Inflammatory macrophage treated with lipopolysaccharide for 4 hours (primary cell): ENCODE results near the gene HSPA1A.
"Not testable (repeated sequence)": the region's sequence is repeated elsewhere in the genome, so short reads cannot be mapped to it uniquely, and the experiment has no call there.

Source experiments
- DNase-seq: peaks from one replicate; pipeline ENCODE4 v3.0.0-alpha.2; 2020

The HSPA1A gene

DNA sequence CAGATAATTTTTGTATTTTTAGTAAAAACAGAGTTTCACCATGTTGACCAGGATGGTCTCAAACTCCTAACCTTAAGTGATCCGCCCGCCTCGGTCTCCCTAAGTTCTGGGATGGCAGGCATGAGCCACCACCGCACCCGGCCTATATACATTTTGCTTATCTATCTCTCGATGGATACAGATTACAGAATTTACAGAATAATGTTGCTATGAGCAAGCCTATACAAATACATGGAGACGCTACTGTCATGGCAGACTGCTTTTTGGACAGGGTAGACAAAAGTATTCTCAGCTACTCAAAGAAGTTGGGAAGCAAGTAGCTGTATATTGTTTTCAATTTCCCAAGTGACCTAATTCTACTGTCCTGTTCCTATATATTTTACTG is 1.9 kb upstream of the HSPA1A start:
- DNase-seq = no peak

- DNase-seq = peak; percentile 98
These were observed 692 bp upstream of the HSPA1A start for GRCh38 chr6:31814677-31815024.

- peak; percentile 68 for DNase-seq
These were observed 2.0 kb downstream of the HSPA1A start for GRCh38 chr6:31817133-31817928.

DNA sequence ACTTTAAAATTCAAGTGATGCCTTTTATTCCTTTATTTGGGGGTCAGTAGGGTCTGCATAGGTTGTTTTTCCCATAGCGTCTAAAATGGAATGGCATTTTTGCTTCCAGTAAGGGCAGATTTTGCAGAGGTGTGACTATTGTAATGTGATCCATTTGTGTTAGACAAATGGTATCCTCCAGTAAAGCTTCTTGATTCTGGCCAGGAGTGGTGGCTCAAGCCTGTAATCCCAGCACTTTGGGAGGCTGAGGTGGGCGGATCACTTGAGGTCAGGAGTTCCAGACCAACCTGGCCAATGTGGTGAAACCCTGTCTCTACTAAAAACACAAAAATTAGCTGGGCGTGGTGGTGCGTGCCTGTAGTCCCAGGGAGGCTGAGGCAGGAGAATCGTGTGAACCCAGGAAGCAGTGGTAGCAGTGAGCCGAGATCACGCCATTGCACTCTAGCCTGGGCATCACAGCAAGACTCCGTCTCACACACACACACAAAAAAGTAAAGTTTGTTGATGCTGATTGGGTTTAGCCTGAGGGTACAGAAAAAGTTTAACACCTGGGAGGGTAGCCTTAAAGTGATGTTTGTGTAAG is 2.7 kb downstream of the HSPA1A start:
- not testable (repeated sequence) for DNase-seq

GRCh38 chr6:31819871-31820299 is 4.5 kb downstream of the HSPA1A start:
- DNase-seq = no peak

DNA sequence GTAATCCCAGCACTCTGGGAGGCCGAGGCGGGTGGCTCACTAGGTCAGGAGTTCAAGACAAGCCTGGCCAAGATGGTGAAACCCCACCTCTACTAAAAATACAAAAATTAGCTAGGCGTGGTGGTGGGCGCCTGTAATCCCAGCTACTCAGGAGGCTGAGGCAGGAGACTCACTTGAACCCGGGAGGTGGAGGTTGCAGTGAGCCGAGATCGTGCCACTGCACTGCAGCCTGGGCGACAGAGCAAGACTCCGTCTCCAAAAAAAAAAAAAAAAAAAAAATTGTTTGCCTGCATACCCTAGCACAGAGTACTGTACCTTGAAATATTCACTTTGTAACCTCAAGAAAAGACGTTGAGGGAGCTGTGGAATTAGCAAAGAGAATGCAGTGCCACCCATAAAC is 5.1 kb downstream of the HSPA1A start:
- DNase-seq = not testable (repeated sequence)

DNA sequence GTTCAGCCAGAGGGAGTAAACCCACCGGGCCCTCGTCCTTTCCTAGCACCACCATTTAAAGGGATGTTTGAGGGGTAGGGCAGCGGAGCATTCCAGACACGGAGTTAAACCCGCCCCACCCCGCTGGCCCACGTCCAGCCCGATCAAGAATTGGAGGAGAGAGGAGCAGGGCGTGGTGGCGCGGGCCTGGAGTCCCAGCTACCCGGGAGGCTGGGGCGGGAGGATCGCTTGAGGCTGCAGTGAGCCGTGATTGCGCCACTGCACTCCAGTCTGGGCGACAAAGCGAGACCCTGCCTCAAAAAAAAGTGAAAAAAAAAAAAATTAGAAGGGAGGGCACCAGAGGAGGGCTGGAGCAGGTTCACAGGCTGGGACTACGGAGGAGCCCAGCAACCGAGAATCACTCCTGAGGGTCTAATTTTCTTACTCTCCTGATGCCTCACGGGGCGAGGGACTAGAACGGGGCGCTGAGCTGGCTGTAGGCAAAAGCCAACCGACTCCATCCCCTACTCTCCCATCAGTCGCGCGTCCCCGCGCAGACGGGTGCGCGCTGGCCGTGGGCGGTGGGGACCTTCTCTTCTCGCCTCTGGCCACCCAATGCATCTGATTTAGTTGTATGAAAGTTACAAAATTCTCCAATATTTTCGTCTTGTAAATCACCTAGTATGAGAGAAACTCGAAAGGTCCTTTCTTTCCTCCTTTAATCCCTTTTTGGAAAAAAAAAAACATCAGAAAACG is 6.1 kb downstream of the HSPA1A start:
- DNase-seq = peak; percentile 68

- DNase-seq = peak; percentile 94
These were observed 6.9 kb downstream of the HSPA1A start for GRCh38 chr6:31822036-31822821.

DNA sequence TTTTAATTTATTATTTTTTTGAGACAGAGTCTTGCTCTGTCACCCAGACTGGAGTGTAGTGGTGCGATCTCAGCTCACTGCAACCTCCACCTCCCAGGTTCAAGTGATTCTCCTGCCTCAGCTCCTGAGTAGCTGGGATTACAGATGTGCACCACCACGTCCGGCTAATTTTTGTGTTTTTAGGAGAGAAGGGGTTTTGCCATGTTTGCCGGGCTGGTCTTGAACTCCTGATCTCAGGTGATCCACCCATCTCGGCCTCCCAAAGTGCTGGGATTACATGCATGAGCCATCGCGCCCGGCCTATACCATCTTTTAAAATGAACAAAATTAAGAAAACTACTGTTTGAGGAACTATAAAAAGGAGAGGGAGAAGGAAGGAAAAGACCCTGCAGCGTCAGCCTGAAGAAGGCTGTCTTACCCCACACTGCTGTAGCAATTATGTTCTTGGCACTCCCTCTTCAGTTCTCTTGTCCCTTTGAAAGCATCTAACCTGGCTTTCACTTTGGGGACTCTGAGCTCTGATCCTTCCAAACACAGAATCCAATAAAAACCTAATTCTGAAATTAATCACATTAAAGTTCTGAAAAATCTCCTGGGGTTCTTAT is 8.4 kb downstream of the HSPA1A start:
- peak; percentile 49 for DNase-seq

GRCh38 chr6:31825553-31825952 is 10.2 kb downstream of the HSPA1A start:
- no peak for DNase-seq

DNA sequence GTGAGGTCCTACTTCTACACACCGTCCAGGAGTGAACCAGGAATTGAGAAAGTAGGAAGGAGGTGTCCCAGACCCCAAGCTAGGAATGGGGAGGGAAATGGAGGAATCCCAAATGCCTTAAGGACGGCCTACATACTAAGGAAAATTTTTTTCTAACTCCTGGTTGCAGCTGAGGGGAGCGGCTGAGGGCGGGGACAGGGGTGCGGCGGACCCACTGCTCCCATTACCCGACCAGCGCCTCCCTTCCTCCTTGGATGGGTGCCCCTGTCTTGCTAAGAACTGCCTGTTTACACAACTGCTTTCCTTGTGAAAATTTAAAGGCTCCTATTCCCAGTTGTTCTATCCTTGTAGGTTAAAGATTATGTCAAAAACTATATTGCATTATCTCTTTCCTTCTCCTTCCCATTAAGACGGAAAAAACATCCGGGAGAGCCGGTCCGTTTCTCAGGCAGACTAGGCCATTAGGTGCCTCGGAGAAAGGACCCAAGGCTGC is 11.5 kb downstream of the HSPA1A start:
- no peak for DNase-seq

- DNase-seq = peak; percentile 99
These were observed 12.1 kb downstream of the HSPA1A start, which contains the start of gene HSPA1B for GRCh38 chr6:31827286-31828079. TSS of gene HSPA1B (plus strand) at chr6:31827738. CDS start at chr6:31827951, 213 bp downstream.

DNA sequence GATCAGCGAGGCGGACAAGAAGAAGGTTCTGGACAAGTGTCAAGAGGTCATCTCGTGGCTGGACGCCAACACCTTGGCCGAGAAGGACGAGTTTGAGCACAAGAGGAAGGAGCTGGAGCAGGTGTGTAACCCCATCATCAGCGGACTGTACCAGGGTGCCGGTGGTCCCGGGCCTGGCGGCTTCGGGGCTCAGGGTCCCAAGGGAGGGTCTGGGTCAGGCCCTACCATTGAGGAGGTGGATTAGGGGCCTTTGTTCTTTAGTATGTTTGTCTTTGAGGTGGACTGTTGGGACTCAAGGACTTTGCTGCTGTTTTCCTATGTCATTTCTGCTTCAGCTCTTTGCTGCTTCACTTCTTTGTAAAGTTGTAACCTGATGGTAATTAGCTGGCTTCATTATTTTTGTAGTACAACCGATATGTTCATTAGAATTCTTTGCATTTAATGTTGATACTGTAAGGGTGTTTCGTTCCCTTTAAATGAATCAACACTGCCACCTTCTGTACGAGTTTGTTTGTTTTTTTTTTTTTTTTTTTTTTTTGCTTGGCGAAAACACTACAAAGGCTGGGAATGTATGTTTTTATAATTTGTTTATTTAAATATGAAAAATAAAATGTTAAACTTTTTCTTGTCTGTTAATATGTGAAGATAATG is 14.4 kb downstream of the HSPA1A start:
- peak; percentile 60 for DNase-seq

GRCh38 chr6:31830886-31831335 is 15.6 kb downstream of the HSPA1A start:
- DNase-seq = no peak

DNA sequence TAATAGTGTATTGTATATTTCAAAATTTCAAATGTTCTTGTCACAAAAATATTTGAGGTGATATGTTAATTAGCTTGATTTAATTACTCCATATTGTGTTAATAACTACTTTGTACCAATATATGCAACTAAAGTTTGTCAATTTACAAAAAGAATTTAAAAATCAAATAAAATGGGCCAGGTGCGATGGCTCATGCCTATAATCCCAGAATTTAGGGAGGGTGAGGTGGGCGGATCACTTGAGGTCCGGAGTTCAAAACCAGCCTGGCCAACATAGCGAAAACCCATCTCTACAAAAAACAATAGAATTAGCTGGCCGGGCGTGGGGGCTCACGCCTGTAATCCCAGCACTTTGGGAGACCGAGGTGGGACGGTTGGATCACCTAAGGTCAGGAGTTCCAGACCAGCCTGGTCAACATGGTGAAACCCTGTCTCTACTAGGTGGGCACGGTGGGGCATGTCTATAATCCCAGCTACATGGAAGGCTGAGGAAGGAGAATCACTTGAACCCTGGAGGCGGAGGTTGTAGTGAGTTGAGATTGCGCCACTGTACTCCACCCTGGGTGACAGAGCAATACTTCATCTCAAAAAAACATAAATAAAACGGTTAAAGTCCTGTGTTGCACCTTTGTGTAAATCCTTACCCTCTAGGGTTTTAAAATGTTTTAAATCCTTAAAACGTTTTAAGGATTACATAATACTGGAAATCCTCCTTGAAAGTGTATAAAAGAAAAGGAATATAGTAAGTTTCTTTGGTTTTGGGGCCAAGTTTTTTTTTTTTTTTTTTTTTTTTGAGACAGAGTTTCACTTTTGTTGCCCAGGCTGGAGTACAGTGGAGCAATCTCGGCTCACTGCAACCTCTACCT is 16.2 kb downstream of the HSPA1A start:
- peak; percentile 80 for DNase-seq

GRCh38 chr6:31834367-31835250 is 19.3 kb downstream of the HSPA1A start:
- DNase-seq = peak; percentile 86

DNA sequence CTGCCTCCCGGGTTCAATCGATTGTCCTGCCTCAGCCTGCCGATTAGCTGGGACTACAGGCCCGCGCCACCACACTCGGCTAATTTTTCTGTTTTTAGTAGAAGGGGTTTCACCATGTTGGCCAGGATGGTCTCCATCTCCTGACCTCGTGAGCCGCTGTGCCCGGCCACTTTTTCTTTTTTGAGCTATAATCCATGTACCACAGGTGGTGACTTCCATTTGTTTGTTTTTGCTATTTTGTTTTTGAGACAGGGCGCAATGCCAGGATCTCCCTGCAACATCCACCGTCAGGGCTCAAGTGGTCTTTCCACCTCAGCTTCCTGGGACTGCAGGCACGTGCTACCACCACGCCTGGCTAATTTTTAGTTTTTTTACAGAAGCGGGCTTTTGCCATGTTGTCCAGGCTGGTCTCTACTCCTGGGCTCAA is 20.7 kb downstream of the HSPA1A start:
- no peak for DNase-seq

GRCh38 chr6:31836474-31837368 is 21.4 kb downstream of the HSPA1A start:
- DNase-seq = peak; percentile 75
